ENCODE measurements around the gene MCF2L. TPM values are rescaled to one million over a fixed set of nuclear protein-coding genes. Genes with fewer than 3 reads are reported as not detected.

Gene MCF2L
- polyA plus RNA-seq, 1 donor (not counting 4 experiments of a cell fraction or from before 2014, with no cell fraction given): 0.14 TPM

DNA sequence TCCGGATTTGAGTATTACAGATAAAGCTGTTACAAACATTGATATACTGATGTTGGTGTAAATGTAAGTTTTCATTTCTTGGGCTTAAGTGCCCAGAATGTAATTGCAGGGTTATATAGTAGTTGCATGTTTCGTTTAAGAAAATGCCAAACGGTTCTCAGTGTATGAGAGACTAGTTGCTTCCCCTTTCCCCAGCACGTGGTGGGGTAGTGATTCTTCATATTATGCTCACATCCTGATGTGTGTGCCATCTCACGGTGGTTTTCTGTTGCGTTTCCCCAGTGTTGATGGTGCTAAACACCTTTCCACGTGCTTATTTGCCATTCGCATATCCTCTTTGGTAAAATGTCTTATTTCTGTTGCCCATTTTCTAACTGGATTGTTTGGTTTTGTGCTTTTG, 101.8 kb downstream of the MCF2L start:
- H3K4me3 ChIP-seq (ENCODE audit: control insufficient read depth in 2 of 3, extremely low read depth in 1 of 3, insufficient read depth in 2 of 3, low read depth in 1 of 3, low read length in 3 of 3): no peak overlapping the region
- no peaks in the 10 kb centered on the region for H3K4me1 ChIP-seq (ENCODE audit: control insufficient read depth, extremely low read depth, insufficient read depth, low read length)
- H3K27ac ChIP-seq (ENCODE audit: control insufficient read depth, insufficient read depth, low read length): no peak overlapping the region
- no peaks in the 10 kb centered on the region for H3K79me2 ChIP-seq (ENCODE audit: control insufficient read depth, insufficient read depth, low read length)
- FAIRE-seq (no peak), DNase-seq (ENCODE audit: low read depth, low spot score) (no peak)
- no peaks in the 10 kb centered on the region for H3K9me3 ChIP-seq (ENCODE audit: control insufficient read depth, low read depth, low read length)
- H2AFZ ChIP-seq (ENCODE audit: control insufficient read depth, low read length): no peak overlapping the region
- H3K36me3 ChIP-seq (ENCODE audit: control insufficient read depth in 2 of 2, extremely low read depth in 1 of 2, insufficient read depth in 2 of 2, low read length in 2 of 2): no peaks in the 10 kb centered on the region
- dilution Hi-C loops (cut with MboI; ENCODE audit: extremely low pct_ligation_motif_present, low sequenced_read_pairs): no loop called here
- H3K4me2 ChIP-seq (ENCODE audit: control insufficient read depth, extremely low read depth, insufficient read depth, low read depth, low read length): no peak overlapping the region
- TF ChIP-seq, protein P1, sequence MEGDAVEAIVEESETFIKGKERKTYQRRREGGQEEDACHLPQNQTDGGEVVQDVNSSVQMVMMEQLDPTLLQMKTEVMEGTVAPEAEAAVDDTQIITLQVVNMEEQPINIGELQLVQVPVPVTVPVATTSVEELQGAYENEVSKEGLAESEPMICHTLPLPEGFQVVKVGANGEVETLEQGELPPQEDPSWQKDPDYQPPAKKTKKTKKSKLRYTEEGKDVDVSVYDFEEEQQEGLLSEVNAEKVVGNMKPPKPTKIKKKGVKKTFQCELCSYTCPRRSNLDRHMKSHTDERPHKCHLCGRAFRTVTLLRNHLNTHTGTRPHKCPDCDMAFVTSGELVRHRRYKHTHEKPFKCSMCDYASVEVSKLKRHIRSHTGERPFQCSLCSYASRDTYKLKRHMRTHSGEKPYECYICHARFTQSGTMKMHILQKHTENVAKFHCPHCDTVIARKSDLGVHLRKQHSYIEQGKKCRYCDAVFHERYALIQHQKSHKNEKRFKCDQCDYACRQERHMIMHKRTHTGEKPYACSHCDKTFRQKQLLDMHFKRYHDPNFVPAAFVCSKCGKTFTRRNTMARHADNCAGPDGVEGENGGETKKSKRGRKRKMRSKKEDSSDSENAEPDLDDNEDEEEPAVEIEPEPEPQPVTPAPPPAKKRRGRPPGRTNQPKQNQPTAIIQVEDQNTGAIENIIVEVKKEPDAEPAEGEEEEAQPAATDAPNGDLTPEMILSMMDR (optimal IDR thresholded peaks at IDR 0.05 in 1 of 3, IDR thresholded peaks at IDR 0.05 in 1 of 3, conservative IDR thresholded peaks at IDR 0.05 in 1 of 3; ENCODE audit: extremely low read depth in 1 of 3, insufficient read depth in 2 of 3, low read length in 3 of 3): no peak
- TF ChIP-seq EZH2 (IDR thresholded peaks at IDR 0.05; ENCODE audit: low read length): no peak
- no peak overlapping the region for H3K9ac ChIP-seq (ENCODE audit: control insufficient read depth, extremely low read depth, insufficient read depth, low read length)
- no peaks in the 10 kb centered on the region for H3K27me3 ChIP-seq (ENCODE audit: control insufficient read depth, extremely low read depth, insufficient read depth, low read length)
- no peaks in the 10 kb centered on the region for H3K9me1 ChIP-seq (ENCODE audit: control insufficient read depth, extremely low read depth, insufficient read depth, low read length)
- no peaks in the 10 kb centered on the region for H4K20me1 ChIP-seq (ENCODE audit: control insufficient read depth, extremely low read depth, insufficient read depth, low read length)

DNA sequence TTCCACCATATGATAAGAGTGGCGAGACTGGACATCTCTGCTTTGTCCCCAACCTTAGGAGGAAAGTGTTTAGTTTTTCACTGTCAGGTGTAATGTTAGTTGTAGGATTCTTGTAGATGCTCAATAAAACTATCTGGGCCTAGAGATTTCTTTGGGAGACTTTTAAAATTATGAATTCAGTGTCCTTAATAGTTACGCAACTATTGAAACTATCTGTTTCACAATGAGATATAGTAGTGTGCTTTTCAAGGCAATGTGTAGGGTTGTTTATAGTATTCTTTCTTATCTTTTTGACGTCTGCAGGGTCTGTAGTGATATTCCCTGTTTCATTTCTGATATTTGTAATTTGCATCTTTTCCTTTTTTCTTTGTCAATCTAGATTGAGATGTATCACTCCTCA, 103.4 kb downstream of the MCF2L start:
- Histone ChIP-seq H3K4me2 (ENCODE audit: control insufficient read depth, extremely low read depth, insufficient read depth, low read depth, low read length) (no peak overlapping the region), H3K9ac (ENCODE audit: control insufficient read depth, extremely low read depth, insufficient read depth, low read length) (no peak overlapping the region), H3K9me1 (ENCODE audit: control insufficient read depth, extremely low read depth, insufficient read depth, low read length) (no peaks in the 10 kb centered on the region), H3K4me3 (ENCODE audit: control insufficient read depth in 2 of 3, extremely low read depth in 1 of 3, insufficient read depth in 2 of 3, low read depth in 1 of 3, low read length in 3 of 3) (no peak overlapping the region), H3K27ac (ENCODE audit: control insufficient read depth, insufficient read depth, low read length) (no peak overlapping the region), H2AFZ (ENCODE audit: control insufficient read depth, low read length) (no peak overlapping the region), H4K20me1 (ENCODE audit: control insufficient read depth, extremely low read depth, insufficient read depth, low read length) (no peaks in the 10 kb centered on the region), H3K9me3 (ENCODE audit: control insufficient read depth, low read depth, low read length) (no peaks in the 10 kb centered on the region), H3K36me3 (ENCODE audit: control insufficient read depth in 2 of 2, extremely low read depth in 1 of 2, insufficient read depth in 2 of 2, low read length in 2 of 2) (no peaks in the 10 kb centered on the region), H3K4me1 (ENCODE audit: control insufficient read depth, extremely low read depth, insufficient read depth, low read length) (no peaks in the 10 kb centered on the region), H3K27me3 (ENCODE audit: control insufficient read depth, extremely low read depth, insufficient read depth, low read length) (no peaks in the 10 kb centered on the region), H3K79me2 (ENCODE audit: control insufficient read depth, insufficient read depth, low read length) (no peaks in the 10 kb centered on the region)
- no peak for FAIRE-seq
- no peak for DNase-seq (ENCODE audit: low read depth, low spot score)
- dilution Hi-C loops (cut with MboI; ENCODE audit: extremely low pct_ligation_motif_present, low sequenced_read_pairs): no loop called here
- TF ChIP-seq EZH2 (IDR thresholded peaks at IDR 0.05; ENCODE audit: low read length): no peak
- TF ChIP-seq, protein P1 (optimal IDR thresholded peaks at IDR 0.05 in 1 of 3, IDR thresholded peaks at IDR 0.05 in 1 of 3, conservative IDR thresholded peaks at IDR 0.05 in 1 of 3; ENCODE audit: extremely low read depth in 1 of 3, insufficient read depth in 2 of 3, low read length in 3 of 3): no peak

All from keratinocyte (primary cell).